ENCODE data around the gene ARL6IP4.
A peak's percentile ranks its signal among the peaks of the same experiment; 100 is the strongest.
"Not testable (repeated sequence)": the region's sequence is repeated elsewhere in the genome, so short reads cannot be mapped to it uniquely, and the experiment has no call there.

ARL6IP4 gene

DNA sequence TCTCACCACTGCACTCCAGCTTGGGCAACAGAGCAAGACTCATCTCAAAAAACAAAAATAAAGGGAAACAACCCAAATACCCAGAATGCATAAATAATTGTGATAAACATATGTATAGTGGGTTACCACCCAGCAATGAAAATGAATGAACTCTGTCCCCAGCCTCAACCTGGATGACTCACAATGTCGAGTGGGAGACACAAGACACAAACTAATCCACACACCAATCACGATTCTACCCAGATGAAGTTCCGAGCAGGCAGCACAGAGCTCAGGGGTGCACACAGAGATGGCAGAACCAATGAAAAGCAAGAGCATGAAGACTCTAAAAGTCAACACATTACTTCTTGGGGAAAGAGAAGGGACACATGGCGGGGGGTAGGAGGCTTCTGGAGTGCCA, 41.4 kb upstream of the ARL6IP4 start:
- DNase-seq: no peak
- H3K36me3 ChIP-seq: peaks cover 14% of the 10 kb centered on the region; the same call in 1 of the 2 replicates
- H3K9me3 ChIP-seq (ENCODE audit: severe bottlenecking): no peaks in the 10 kb centered on the region
- no peak overlapping the region for H3K27ac ChIP-seq
- H3K4me3 ChIP-seq (ENCODE audit: low read depth, low read length): no peak overlapping the region
- no peak for TF ChIP-seq CTCF (IDR thresholded peaks at IDR 0.05; ENCODE audit: low read depth, low read length)
- no peaks in the 10 kb centered on the region for H3K27me3 ChIP-seq (ENCODE audit: insufficient read depth, low read depth, severe bottlenecking)

- H3K27me3 ChIP-seq (ENCODE audit: insufficient read depth, low read depth, severe bottlenecking); H3K27ac ChIP-seq; DNase-seq; H3K9me3 ChIP-seq (ENCODE audit: severe bottlenecking); H3K4me3 ChIP-seq (ENCODE audit: low read depth, low read length): not testable (repeated sequence)
- H3K36me3 ChIP-seq: peaks cover 14% of the 10 kb centered on the region; the same call in 1 of the 2 replicates
These were observed 39.1 kb upstream of the ARL6IP4 start for GRCh38 chr12:122941351-122941750.

- Histone ChIP-seq H3K27ac (no peak overlapping the region), H3K9me3 (ENCODE audit: severe bottlenecking) (no peaks in the 10 kb centered on the region), H3K36me3 (peaks cover 6% of the 10 kb centered on the region; the same call in 1 of the 2 replicates), H3K4me3 (ENCODE audit: low read depth, low read length) (no peak overlapping the region), H3K27me3 (ENCODE audit: insufficient read depth, low read depth, severe bottlenecking) (no peaks in the 10 kb centered on the region)
- TF ChIP-seq CTCF (IDR thresholded peaks at IDR 0.05; ENCODE audit: low read depth, low read length): no peak
- DNase-seq: no peak
These were observed 37.8 kb upstream of the ARL6IP4 start for GRCh38 chr12:122942637-122943036.

DNA sequence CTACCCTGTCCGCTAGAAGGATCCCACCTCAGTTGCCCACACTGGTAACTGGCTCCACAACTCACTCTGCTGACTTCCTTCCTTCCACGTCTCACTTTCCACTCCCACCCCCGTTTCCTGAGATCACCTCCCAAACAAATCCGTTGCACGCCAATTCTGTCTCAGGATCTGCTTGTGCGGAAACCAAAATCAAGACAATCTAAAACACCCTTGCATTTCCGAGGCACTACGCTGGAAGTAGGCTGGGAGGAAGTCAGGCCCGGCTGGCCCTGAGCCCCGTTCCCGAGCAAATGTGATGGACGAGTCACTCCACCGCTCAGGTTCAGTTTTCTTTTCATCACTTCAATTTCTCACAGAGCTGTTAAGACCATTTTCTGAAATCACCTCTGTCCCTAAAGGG, 37.3 kb upstream of the ARL6IP4 start:
- no peak for DNase-seq
- H3K9me3 ChIP-seq (ENCODE audit: severe bottlenecking): no peaks in the 10 kb centered on the region
- TF ChIP-seq CTCF (IDR thresholded peaks at IDR 0.05; ENCODE audit: low read depth, low read length): no peak
- no peaks in the 10 kb centered on the region for H3K27me3 ChIP-seq (ENCODE audit: insufficient read depth, low read depth, severe bottlenecking)
- no peak overlapping the region for H3K4me3 ChIP-seq (ENCODE audit: low read depth, low read length)
- no peak overlapping the region for H3K27ac ChIP-seq
- peaks cover under 1% of the 10 kb centered on the region; the same call in 1 of the 2 replicates for H3K36me3 ChIP-seq

GRCh38 chr12:122944605-122945592, 35.6 kb upstream of the ARL6IP4 start:
- H3K36me3 ChIP-seq: no peaks in the 10 kb centered on the region; the same call in 1 of the 2 replicates
- no peaks in the 10 kb centered on the region for H3K9me3 ChIP-seq (ENCODE audit: severe bottlenecking)
- no peak overlapping the region for H3K4me3 ChIP-seq (ENCODE audit: low read depth, low read length)
- H3K27ac ChIP-seq: no peak overlapping the region; the same call in 1 of the 2 replicates
- peak; percentile 47 for DNase-seq
- no peaks in the 10 kb centered on the region for H3K27me3 ChIP-seq (ENCODE audit: insufficient read depth, low read depth, severe bottlenecking)
- no peak for TF ChIP-seq CTCF (IDR thresholded peaks at IDR 0.05; ENCODE audit: low read depth, low read length)

DNA sequence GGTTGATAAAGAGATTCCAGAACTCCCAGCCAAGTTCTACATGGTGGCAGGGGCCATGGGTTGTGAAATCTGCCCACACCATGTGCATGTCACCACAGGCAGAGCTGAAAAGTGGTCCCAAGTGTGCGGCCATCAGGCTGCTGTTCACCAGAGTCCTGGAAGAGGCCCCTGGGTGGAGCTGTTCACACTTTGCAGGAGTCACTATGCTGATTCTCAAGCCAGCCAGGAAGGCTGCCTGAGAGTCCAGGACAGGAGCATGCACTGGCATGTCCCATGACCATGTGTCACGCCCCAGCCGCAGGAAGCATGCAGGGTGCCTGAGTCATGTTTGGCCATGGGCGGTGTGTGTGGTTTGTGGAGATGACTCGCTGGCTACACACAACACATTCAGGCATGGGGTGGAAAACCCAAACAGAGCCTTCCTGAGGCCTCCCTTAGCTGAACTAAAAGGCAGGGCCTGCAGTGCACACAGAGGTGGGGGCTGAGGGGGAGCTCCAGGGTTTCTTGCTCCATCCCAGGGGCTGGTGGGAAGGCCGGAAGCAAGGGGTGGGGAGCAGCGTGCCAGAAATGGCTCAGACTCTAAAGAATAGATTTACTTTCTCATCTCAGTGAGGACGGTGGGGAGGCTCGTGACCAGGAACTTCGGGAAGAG, 33.7 kb upstream of the ARL6IP4 start:
- Histone ChIP-seq H3K4me3 (ENCODE audit: low read depth, low read length) (no peak overlapping the region), H3K27ac (peak overlapping the region; percentile 48), H3K27me3 (ENCODE audit: insufficient read depth, low read depth, severe bottlenecking) (no peaks in the 10 kb centered on the region), H3K9me3 (ENCODE audit: severe bottlenecking) (no peaks in the 10 kb centered on the region), H3K36me3 (no peaks in the 10 kb centered on the region; the same call in 1 of the 2 replicates)
- peak; percentile 44 for TF ChIP-seq CTCF (IDR thresholded peaks at IDR 0.05; ENCODE audit: low read depth, low read length)
- peak; percentile 67 for DNase-seq
